ENCODE data around the gene CARD11. TPM values are rescaled to one million over a fixed set of nuclear protein-coding genes. Genes with fewer than 3 reads are reported as not detected.

CARD11 gene
- total and polyA plus RNA-seq, 2 of the 4 experiments (the other 2 are of a cell fraction), result 0.18 to 0.26 TPM

DNA sequence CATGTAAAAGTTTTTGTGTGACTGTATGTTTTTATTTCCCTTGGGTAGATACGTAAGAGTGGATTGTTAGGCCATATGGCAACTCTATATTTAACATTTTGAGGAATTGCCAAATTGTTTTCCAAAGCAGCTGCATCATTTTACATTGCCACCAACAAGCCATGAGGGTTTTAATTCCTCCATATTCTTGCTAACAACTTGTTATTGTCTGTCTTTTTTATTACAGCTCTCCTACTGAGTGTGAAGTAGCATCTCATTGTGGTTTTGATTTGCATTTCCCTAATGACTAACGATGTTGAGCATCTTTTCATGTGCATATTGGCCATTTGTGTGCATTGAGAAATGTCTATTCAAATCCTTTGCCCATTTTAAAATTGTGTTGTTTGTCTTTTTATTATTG, 94.9 kb downstream of the CARD11 start:
- Histone ChIP-seq H3K4me1 (ENCODE audit: control insufficient read depth, insufficient read depth, low read length) (no peaks in the 10 kb centered on the region), H4K8ac (ENCODE audit: low read depth in 2 of 2, low read length in 2 of 2) (no peak overlapping the region), H2AK5ac (ENCODE audit: low read depth, low read length) (no peak overlapping the region), H3K56ac (ENCODE audit: extremely low read depth, insufficient read depth, low read length) (no peak overlapping the region), H2AFZ (replicated peaks; ENCODE audit: low read length, poor library complexity) (no peak overlapping the region), H2BK120ac (ENCODE audit: low read depth, low read length) (no peak overlapping the region), H2BK5ac (ENCODE audit: low read depth, low read length, poor library complexity, severe bottlenecking) (no peak overlapping the region), H3K23ac (ENCODE audit: low read depth, low read length) (no peak overlapping the region), H3K9me3 (ENCODE audit: control insufficient read depth, insufficient read depth, low read length) (no peaks in the 10 kb centered on the region), H3K79me1 (ENCODE audit: low read depth in 1 of 2, low read length in 2 of 2) (no peaks in the 10 kb centered on the region), H4K5ac (ENCODE audit: low read depth, low read length) (no peak overlapping the region), H3K36me3 (ENCODE audit: control insufficient read depth, insufficient read depth, low read length) (no peaks in the 10 kb centered on the region), H3K4ac (ENCODE audit: low read depth, low read length) (no peak overlapping the region), H4K91ac (ENCODE audit: insufficient read depth, low read depth, low read length) (no peak overlapping the region), H3K18ac (ENCODE audit: low read depth, low read length) (no peak overlapping the region), H3K14ac (replicated peaks; ENCODE audit: low read depth, low read length) (no peak overlapping the region), H3K9ac (ENCODE audit: low read depth, low read length) (no peak overlapping the region), H3K27ac (ENCODE audit: insufficient read depth, low read length) (no peak overlapping the region), H3K27me3 (ENCODE audit: control insufficient read depth, insufficient read depth, low read length) (no peaks in the 10 kb centered on the region; the same call in 1 of the 2 replicates), H3K9me1 (ENCODE audit: insufficient read depth, low read length) (no peaks in the 10 kb centered on the region), H3K4me2 (ENCODE audit: low read depth, low read length) (no peak overlapping the region), H2BK20ac (ENCODE audit: low read depth, low read length) (no peak overlapping the region), H2BK15ac (ENCODE audit: low read depth, low read length) (no peak overlapping the region), H4K20me1 (ENCODE audit: insufficient read depth, low read length) (no peaks in the 10 kb centered on the region), H3K4me3 (ENCODE audit: insufficient read depth, low read depth, low read length) (no peak overlapping the region), H2AK9ac (replicated peaks; ENCODE audit: low read depth, low read length, poor library complexity) (no peak overlapping the region)
- no peak for TF ChIP-seq MAZ (IDR thresholded peaks at IDR 0.05; ENCODE audit: borderline replicate concordance, low read depth, low read length)
- no peak for TF ChIP-seq CEBPB (IDR thresholded peaks at IDR 0.05; ENCODE audit: low read depth, low read length)
- TF ChIP-seq MAFK (IDR thresholded peaks at IDR 0.05; ENCODE audit: low read depth, low read length), result no peak
- TF ChIP-seq RFX5 (IDR thresholded peaks at IDR 0.05; ENCODE audit: low read depth, low read length), result no peak
- TF ChIP-seq, protein P1, sequence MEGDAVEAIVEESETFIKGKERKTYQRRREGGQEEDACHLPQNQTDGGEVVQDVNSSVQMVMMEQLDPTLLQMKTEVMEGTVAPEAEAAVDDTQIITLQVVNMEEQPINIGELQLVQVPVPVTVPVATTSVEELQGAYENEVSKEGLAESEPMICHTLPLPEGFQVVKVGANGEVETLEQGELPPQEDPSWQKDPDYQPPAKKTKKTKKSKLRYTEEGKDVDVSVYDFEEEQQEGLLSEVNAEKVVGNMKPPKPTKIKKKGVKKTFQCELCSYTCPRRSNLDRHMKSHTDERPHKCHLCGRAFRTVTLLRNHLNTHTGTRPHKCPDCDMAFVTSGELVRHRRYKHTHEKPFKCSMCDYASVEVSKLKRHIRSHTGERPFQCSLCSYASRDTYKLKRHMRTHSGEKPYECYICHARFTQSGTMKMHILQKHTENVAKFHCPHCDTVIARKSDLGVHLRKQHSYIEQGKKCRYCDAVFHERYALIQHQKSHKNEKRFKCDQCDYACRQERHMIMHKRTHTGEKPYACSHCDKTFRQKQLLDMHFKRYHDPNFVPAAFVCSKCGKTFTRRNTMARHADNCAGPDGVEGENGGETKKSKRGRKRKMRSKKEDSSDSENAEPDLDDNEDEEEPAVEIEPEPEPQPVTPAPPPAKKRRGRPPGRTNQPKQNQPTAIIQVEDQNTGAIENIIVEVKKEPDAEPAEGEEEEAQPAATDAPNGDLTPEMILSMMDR (conservative IDR thresholded peaks at IDR 0.05; ENCODE audit: low read depth, low read length), result no peak
- TF ChIP-seq NFE2L2 (IDR thresholded peaks at IDR 0.05; ENCODE audit: low read depth, low read length), result no peak
- no peak for TF ChIP-seq SMC3 (IDR thresholded peaks at IDR 0.05; ENCODE audit: low read depth, low read length)
- no peak for TF ChIP-seq RCOR1 (IDR thresholded peaks at IDR 0.05; ENCODE audit: insufficient replicate concordance, low read length)
- TF ChIP-seq, protein P2, sequence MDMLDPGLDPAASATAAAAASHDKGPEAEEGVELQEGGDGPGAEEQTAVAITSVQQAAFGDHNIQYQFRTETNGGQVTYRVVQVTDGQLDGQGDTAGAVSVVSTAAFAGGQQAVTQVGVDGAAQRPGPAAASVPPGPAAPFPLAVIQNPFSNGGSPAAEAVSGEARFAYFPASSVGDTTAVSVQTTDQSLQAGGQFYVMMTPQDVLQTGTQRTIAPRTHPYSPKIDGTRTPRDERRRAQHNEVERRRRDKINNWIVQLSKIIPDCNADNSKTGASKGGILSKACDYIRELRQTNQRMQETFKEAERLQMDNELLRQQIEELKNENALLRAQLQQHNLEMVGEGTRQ (IDR thresholded peaks at IDR 0.05; ENCODE audit: low read depth, low read length), result no peak
- TF ChIP-seq BHLHE40 (IDR thresholded peaks at IDR 0.05; ENCODE audit: low read depth, low read length), result no peak
- no peak for TF ChIP-seq CHD1 (IDR thresholded peaks at IDR 0.05; ENCODE audit: low read depth, low read length)
- no peak for TF ChIP-seq POLR2A (IDR thresholded peaks at IDR 0.05; ENCODE audit: low read depth, low read length)
- TF ChIP-seq, protein P3, sequence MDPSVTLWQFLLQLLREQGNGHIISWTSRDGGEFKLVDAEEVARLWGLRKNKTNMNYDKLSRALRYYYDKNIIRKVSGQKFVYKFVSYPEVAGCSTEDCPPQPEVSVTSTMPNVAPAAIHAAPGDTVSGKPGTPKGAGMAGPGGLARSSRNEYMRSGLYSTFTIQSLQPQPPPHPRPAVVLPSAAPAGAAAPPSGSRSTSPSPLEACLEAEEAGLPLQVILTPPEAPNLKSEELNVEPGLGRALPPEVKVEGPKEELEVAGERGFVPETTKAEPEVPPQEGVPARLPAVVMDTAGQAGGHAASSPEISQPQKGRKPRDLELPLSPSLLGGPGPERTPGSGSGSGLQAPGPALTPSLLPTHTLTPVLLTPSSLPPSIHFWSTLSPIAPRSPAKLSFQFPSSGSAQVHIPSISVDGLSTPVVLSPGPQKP (IDR thresholded peaks at IDR 0.05; ENCODE audit: borderline replicate concordance, low read depth, low read length), result no peak
- TF ChIP-seq FOS (IDR thresholded peaks at IDR 0.05; ENCODE audit: low read depth, low read length), result no peak
- TF ChIP-seq MXI1 (IDR thresholded peaks at IDR 0.05; ENCODE audit: borderline replicate concordance, low read depth, low read length), result no peak
- no peak for TF ChIP-seq RAD21 (IDR thresholded peaks at IDR 0.05; ENCODE audit: low read length)
- no CpG with 5 or more reads among the region's 2 CpGs for WGBS, 2 experiments (ENCODE audit: extremely low coverage in 2 of 2, insufficient read length in 1 of 2)
- ATAC-seq (ENCODE audit: low read depth) (no peak), DNase-seq (no peak)
- ChIA-PET POLR2A (ENCODE audit: unreplicated experiment) (no interaction called here), CTCF (no interaction called here)
- intact Hi-C loops (cut with micrococcal nuclease) (no loop called here), dilution Hi-C loops (cut with HindIII; ENCODE audit: low sequenced_read_pairs, unreplicated experiment) (no loop called here), in situ Hi-C loops (cut with MboI; ENCODE audit: low sequenced_read_pairs) (no loop called here)
- BruUV-seq (replicated peaks), result no TSS peak

Measured in IMR-90 (cell line).